Gastrocnemius medialis (tissue), 4 donors: ENCODE measurements around the gene ZBTB37. TPM values are rescaled to one million over a fixed set of nuclear protein-coding genes. Genes with fewer than 3 reads are reported as not detected.

Source experiments
- ATAC-seq, 2 donors: fragments of 150-250 bp; one replicate each; pipeline ENCODE4 v1.9.1; 2016
- DNase-seq, 2 donors: peaks; one replicate each; pipeline ENCODE4 v3.0.0-alpha.2; 2019
- H3K27ac ChIP-seq, 4 donors: fragments of 200-600 bp; sonication (generic); 1 replicate in 1 of 4; 2 replicates in 3 of 4; pipeline ENCODE4 v1.5.1; 2016 to 2018; ENCODE audit warnings: mild to moderate bottlenecking in 2 of 4, moderate library complexity in 1 of 4
- H3K27me3 ChIP-seq, 3 donors: fragments of 200-600 bp; sonication (generic) in 2 of 3; 1 replicate in 1 of 3; 2 replicates in 2 of 3; pipeline versions ENCODE4 v1.5.1 to v1.6.0; 2016 to 2019; ENCODE audit warnings: mild to moderate bottlenecking in 1 of 3, moderate library complexity in 1 of 3
- H3K36me3 ChIP-seq, 2 donors: fragments of 200-600 bp; sonication (generic) in 1 of 2; one replicate each; pipeline ENCODE4 v1.5.1; 2017 to 2018
- H3K4me1 ChIP-seq, 2 donors: fragments of 200-600 bp; sonication (generic) in 1 of 2; one replicate each; pipeline ENCODE4 v1.5.1; 2016 to 2017; ENCODE audit warnings: mild to moderate bottlenecking in 2 of 2
- H3K4me3 ChIP-seq, 4 donors: fragments of 200-600 bp; sonication (generic) in 3 of 4; 1 replicate in 1 of 4; 2 replicates in 3 of 4; pipeline ENCODE4 v1.5.1; 2016 to 2019; ENCODE audit warnings: mild to moderate bottlenecking in 2 of 4
- H3K9me3 ChIP-seq, 3 donors: fragments of 200-600 bp; sonication (generic) in 2 of 3; 1 replicate in 1 of 3; 2 replicates in 2 of 3; pipeline ENCODE4 v1.5.1; 2016 to 2019
- POLR2A ChIP-seq, 2 donors: fragments of 450-650 bp; IDR thresholded peaks; one replicate each; pipeline ENCODE4 v1.6.1; 2017; ENCODE audit warnings: antibody characterized with exemption in 2 of 2, mild to moderate bottlenecking in 2 of 2, moderate library complexity in 2 of 2
- in situ Hi-C, 4 donors: fragments of 200-750 bp; cut with MboI; loops; one replicate each; pipeline versions ENCODE4 v1.15.0 to v1.8.0; 2017; ENCODE audit warnings: low sequenced_read_pairs in 4 of 4
- intact Hi-C: fragments of 100-400 bp; cut with DNase I; formaldehyde crosslinking; loops from one replicate; pipeline ENCODE4 v1.15.1; 2023; ENCODE audit warnings: low total_unique reads
- total RNA-seq, 4 donors: library from RNA; depleted of rRNA; stranded (reverse); fragments of >200 nt; gene quantifications; one replicate each; pipeline versions ENCODE4 v1.1.0 to v1.2.3, GENCODE V29; 2016
- TF ChIP-seq, protein P1 (sequence below), 5 experiments: fragments of 450-650 bp in 3 of 5; fragments of 200-600 bp in 2 of 5; sonication (generic) in 2 of 5; IDR thresholded peaks in 4 of 5; conservative IDR thresholded peaks in 1 of 5; 1 replicate in 4 of 5; 2 replicates in 1 of 5; pipeline ENCODE4 v1.5.1; 2016 to 2019; ENCODE audit warnings: antibody characterized with exemption in 5 of 5, mild to moderate bottlenecking in 3 of 5, moderate library complexity in 3 of 5

ZBTB37 gene
- total RNA-seq, 4 donors from 2014 or later = 3.5 to 13.3 (median 4.0) TPM

DNA sequence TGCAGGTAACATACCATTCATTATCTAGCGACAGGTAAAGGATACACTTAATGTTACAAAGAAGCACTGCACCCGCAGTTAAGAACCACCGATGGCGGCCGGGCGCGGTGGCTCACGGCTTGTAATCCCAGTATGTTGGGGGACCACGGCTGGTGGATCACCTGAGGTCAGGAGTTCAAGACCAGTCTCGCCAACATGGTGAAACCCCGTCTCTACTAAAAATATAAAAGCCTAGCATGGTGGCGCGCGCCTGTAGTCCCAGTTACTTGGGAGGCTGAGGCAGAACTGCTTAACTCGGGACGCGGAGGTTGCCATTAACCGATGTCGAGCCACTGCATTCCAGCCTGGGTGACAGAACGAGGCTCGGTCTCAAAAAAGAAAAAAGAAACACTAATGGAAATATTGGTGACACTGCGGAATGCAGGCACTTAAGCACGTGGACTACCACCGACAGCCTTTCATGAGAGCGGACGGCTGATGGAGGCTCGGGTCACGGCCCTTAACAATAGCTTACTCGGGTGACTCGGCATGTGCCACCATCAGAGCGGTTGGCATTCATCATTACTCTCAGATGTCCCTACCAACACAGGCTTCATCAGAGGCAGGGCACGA lies 933 bp upstream of the ZBTB37 start:
- H3K36me3 ChIP-seq = peaks cover 0 to 43% of the 10 kb centered on the region in 2 donors
- peak overlapping the region; percentile 90 to 96 (median 95) for H3K27ac ChIP-seq
- ATAC-seq (peak in 1 of 2 donors; percentile 6), DNase-seq (no peak)
- H3K27me3 ChIP-seq = no peaks in the 10 kb centered on the region
- peak overlapping the region; percentile 63 to 97 (median 85) for H3K4me3 ChIP-seq
- TF ChIP-seq, protein P1, sequence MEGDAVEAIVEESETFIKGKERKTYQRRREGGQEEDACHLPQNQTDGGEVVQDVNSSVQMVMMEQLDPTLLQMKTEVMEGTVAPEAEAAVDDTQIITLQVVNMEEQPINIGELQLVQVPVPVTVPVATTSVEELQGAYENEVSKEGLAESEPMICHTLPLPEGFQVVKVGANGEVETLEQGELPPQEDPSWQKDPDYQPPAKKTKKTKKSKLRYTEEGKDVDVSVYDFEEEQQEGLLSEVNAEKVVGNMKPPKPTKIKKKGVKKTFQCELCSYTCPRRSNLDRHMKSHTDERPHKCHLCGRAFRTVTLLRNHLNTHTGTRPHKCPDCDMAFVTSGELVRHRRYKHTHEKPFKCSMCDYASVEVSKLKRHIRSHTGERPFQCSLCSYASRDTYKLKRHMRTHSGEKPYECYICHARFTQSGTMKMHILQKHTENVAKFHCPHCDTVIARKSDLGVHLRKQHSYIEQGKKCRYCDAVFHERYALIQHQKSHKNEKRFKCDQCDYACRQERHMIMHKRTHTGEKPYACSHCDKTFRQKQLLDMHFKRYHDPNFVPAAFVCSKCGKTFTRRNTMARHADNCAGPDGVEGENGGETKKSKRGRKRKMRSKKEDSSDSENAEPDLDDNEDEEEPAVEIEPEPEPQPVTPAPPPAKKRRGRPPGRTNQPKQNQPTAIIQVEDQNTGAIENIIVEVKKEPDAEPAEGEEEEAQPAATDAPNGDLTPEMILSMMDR (IDR thresholded peaks at IDR 0.05 in 4 of 5, conservative IDR thresholded peaks at IDR 0.05 in 1 of 5) = no peak
- TF ChIP-seq POLR2A (IDR thresholded peaks at IDR 0.05) = no peak
- no peaks in the 10 kb centered on the region for H3K9me3 ChIP-seq
- peaks cover 27 to 30% of the 10 kb centered on the region in 2 donors for H3K4me1 ChIP-seq
- intact Hi-C loops (loop anchor here (1.0 to 5.0 kb wide), 4 partner anchors 42 to 445 kb away; partner anchors contain the start of gene RC3H1), in situ Hi-C loops (loop anchor here in 1 of 4 donors (25.0 kb wide), 1 partner anchor 1120 kb away; the partner anchor contains the start of gene CACYBP)

DNA sequence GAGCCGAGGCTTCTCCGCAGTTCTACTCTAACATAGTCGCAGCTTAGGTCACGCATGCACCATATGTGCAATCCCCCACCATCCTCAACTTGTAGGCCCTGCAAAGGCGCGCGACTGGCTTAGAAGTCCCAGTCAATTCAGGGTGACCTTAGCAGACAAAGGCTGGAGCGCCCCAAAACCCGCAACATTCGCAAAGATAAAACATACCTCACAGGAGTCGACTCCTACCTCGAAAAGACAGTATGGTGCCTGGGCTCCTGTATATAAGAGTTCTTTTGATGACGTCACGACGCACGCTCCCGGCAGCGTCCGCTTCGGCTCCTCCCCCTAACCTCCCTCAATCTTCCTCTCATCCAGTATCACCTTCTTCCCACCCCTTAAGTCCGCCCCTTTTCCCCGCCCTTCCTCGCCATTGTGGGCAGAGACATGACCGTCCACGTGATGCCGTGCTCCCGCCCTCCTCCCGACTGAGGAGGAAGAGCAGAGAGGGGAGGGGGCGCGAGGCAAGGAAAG lies 371 bp upstream of the ZBTB37 start, which contains the start of gene GAS5:
Gene GAS5, minus strand, starts transcription at position 237 of the 513 bp plus-strand sequence.
- ATAC-seq = peak; percentile 93 to 97
- Histone ChIP-seq H3K36me3 (peaks cover 0 to 37% of the 10 kb centered on the region in 2 donors), H3K27me3 (no peaks in the 10 kb centered on the region), H3K27ac (peak within 1 kb of the TSS; percentile 90 to 96 (median 95)), H3K4me1 (peaks cover 27 to 30% of the 10 kb centered on the region in 2 donors), H3K4me3 (peak within 1 kb of the TSS; percentile 63 to 97 (median 85)), H3K9me3 (no peaks in the 10 kb centered on the region)
- intact Hi-C loops = loop anchor here (1.0 to 5.0 kb wide), 6 partner anchors 43 to 446 kb away; partner anchors contain the start of genes PRDX6, RABGAP1L and RC3H1
- in situ Hi-C loops = loop anchor here in 1 of 4 donors (25.0 kb wide), 1 partner anchor 1119 kb away; the partner anchor contains the start of gene CACYBP
- TF ChIP-seq, protein P1 (IDR thresholded peaks at IDR 0.05 in 4 of 5, conservative IDR thresholded peaks at IDR 0.05 in 1 of 5) = peak in 1 of 5 experiments; percentile 13
- TF ChIP-seq POLR2A (IDR thresholded peaks at IDR 0.05) = peak; percentile 93 to 97
- peak; percentile 99 for DNase-seq

DNA sequence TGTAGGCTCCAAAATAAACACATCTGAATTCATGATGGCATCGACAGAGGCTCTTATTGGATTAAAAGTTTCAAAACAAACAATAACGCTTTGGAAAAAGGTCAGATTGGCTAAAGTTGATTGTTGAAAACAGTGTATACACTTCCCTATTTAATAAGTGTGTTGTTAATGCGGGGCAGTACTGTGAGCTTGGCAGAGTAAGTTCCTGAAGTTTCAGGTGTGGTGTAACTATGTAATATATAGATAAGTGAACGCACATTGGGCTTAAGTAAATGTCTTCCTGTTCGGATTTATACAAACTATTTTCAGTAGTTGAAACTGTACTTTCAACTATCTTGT lies 810 bp downstream of the ZBTB37 start:
- ATAC-seq (no peak), DNase-seq (no peak)
- intact Hi-C loops = loop anchor here (2.0 to 5.0 kb wide), 3 partner anchors 138 to 447 kb away; partner anchors contain the start of gene PRDX6
- H3K27ac ChIP-seq = peak overlapping the region; percentile 90 to 96 (median 95)
- no peak for TF ChIP-seq POLR2A (IDR thresholded peaks at IDR 0.05)
- TF ChIP-seq, protein P1 (IDR thresholded peaks at IDR 0.05 in 4 of 5, conservative IDR thresholded peaks at IDR 0.05 in 1 of 5) = no peak
- peak overlapping the region; percentile 63 to 97 (median 85) for H3K4me3 ChIP-seq
- H3K27me3 ChIP-seq = no peaks in the 10 kb centered on the region
- H3K4me1 ChIP-seq = peaks cover 27 to 30% of the 10 kb centered on the region in 2 donors
- in situ Hi-C loops = loop anchor here in 1 of 4 donors (25.0 kb wide), 1 partner anchor 1118 kb away; the partner anchor contains the start of gene CACYBP
- peaks cover 0 to 31% of the 10 kb centered on the region in 2 donors for H3K36me3 ChIP-seq
- no peaks in the 10 kb centered on the region for H3K9me3 ChIP-seq

DNA sequence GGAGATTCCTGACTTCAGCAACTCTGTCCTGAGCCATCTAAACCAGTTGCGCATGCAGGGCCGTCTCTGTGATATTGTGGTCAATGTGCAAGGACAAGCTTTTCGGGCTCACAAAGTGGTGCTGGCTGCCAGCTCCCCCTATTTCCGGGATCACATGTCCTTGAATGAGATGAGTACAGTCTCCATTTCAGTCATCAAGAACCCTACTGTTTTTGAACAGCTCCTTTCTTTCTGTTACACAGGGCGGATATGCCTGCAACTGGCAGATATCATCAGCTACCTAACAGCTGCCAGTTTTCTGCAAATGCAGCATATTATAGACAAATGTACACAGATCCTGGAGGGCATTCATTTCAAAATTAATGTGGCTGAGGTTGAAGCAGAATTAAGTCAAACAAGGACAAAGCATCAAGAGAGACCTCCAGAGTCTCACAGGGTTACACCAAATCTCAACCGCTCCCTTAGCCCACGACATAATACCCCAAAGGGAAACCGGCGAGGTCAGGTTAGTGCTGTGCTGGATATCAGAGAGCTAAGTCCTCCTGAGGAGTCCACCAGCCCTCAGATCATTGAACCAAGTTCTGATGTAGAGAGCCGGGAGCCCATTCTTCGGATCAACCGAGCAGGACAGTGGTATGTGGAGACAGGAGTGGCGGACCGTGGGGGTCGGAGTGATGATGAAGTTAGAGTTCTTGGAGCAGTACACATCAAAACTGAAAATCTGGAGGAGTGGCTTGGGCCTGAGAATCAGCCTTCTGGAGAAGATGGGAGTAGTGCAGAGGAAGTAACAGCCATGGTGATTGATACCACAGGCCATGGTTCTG lies 2.3 kb downstream of the ZBTB37 start:
- peak overlapping the region in 3 of 4 donors; percentile 12 to 95 (median 95) for H3K27ac ChIP-seq
- peaks cover 21 to 30% of the 10 kb centered on the region in 2 donors for H3K4me1 ChIP-seq
- ATAC-seq = no peak
- H3K4me3 ChIP-seq = no peak overlapping the region
- intact Hi-C loops (no loop called here), in situ Hi-C loops (loop anchor here in 1 of 4 donors (25.0 kb wide), 1 partner anchor 1117 kb away; the partner anchor contains the start of gene CACYBP)
- DNase-seq = no peak
- no peaks in the 10 kb centered on the region for H3K27me3 ChIP-seq
- no peak for TF ChIP-seq POLR2A (IDR thresholded peaks at IDR 0.05)
- TF ChIP-seq, protein P1 (IDR thresholded peaks at IDR 0.05 in 4 of 5, conservative IDR thresholded peaks at IDR 0.05 in 1 of 5) = no peak
- H3K9me3 ChIP-seq = no peaks in the 10 kb centered on the region
- peaks cover 0 to 26% of the 10 kb centered on the region in 2 donors for H3K36me3 ChIP-seq
